ENCODE results near the gene PRMT3.
"Not testable (repeated sequence)": the region's sequence is repeated elsewhere in the genome, so short reads cannot be mapped to it uniquely, and the experiment has no call there.

PRMT3 gene

DNA sequence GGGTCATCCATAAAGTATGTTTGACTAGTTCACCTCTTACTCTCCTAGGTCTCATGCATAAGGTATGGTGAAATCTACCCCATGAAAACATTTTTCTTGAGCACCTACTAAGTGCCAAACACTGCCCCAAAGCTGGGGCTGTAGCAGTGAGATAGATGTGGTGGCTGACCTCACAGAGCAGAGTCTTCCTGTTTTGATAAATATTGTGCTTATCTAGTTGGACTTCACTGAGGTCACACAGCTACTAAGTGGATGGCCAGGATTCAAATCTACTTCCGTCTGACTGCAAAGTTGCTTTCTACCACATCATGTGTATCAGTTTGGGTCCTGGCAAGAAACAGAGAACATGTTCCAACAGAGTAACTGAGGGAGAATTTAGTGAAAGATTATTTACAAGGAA lies 30.4 kb upstream of the PRMT3 start:
- TF ChIP-seq, protein P1, sequence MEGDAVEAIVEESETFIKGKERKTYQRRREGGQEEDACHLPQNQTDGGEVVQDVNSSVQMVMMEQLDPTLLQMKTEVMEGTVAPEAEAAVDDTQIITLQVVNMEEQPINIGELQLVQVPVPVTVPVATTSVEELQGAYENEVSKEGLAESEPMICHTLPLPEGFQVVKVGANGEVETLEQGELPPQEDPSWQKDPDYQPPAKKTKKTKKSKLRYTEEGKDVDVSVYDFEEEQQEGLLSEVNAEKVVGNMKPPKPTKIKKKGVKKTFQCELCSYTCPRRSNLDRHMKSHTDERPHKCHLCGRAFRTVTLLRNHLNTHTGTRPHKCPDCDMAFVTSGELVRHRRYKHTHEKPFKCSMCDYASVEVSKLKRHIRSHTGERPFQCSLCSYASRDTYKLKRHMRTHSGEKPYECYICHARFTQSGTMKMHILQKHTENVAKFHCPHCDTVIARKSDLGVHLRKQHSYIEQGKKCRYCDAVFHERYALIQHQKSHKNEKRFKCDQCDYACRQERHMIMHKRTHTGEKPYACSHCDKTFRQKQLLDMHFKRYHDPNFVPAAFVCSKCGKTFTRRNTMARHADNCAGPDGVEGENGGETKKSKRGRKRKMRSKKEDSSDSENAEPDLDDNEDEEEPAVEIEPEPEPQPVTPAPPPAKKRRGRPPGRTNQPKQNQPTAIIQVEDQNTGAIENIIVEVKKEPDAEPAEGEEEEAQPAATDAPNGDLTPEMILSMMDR (IDR thresholded peaks at IDR 0.05; ENCODE audit: low read depth, low read length, missing control alignments): no peak
- no peak overlapping the region for H3K4me3 ChIP-seq (ENCODE audit: low read depth, low read length)
- no peak for DNase-seq (ENCODE audit: low read depth)

DNA sequence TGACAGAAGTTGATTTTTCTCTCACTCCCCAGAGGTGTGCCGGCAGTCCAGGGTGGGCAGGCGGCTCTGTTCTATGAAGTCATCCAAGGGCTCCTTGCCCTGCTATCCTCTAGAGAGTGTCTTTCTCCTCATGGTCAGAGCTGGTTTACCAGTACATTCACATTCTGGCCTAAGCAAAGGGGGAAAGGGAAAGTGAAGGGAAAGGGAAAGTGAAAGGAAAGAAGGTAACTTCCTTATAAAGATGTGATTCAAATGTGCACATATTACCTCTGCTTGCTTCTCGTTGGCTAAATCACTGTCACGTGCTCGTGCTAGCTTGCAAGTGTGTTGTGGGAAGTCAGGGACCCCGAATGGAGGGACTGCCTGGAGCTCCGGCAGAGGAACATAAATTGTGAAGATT lies 26.9 kb upstream of the PRMT3 start:
- DNase-seq (ENCODE audit: low read depth): no peak
- TF ChIP-seq, protein P1 (IDR thresholded peaks at IDR 0.05; ENCODE audit: low read depth, low read length, missing control alignments): no peak
- no peak overlapping the region for H3K4me3 ChIP-seq (ENCODE audit: low read depth, low read length)

DNA sequence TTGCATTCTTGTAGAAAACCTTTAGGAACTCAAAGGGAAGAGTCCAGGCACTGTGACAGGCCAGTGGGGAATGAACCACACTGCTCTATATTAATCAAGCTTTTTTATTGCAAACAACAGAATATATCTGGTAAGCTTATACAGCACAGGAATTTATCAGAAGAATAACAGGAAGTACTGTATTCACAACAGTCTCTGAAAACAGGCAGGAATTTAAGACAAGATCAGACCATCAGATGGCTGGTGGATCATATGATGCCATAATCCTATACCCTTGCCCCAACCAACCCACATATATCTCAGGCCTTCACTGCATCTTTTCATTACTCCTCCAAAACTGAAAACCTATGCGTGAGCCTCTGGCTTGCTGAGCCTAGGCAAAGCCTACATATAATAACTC lies 25.0 kb upstream of the PRMT3 start:
- no peak for DNase-seq (ENCODE audit: low read depth)
- TF ChIP-seq, protein P1 (IDR thresholded peaks at IDR 0.05; ENCODE audit: low read depth, low read length, missing control alignments): no peak
- H3K4me3 ChIP-seq (ENCODE audit: low read depth, low read length): no peak overlapping the region

DNA sequence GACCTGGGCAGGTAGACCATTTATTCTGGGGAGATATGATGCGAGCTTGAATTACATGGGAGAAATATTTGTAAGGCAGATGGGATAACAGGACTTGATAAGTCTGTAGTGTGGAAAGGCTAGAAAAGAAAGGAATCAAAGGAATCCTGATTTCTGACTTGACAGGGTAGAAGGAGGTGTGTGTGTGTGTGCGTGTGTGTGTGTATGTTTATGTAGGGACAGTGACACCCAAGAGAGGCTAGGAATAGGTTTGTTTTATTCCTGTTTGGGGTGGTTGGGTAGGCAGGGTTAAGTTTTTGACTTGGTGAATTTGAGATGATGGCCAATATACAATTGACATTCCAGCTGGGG lies 24.4 kb upstream of the PRMT3 start:
- no peak for DNase-seq (ENCODE audit: low read depth)
- H3K4me3 ChIP-seq (ENCODE audit: low read depth, low read length): peak overlapping the region; percentile 75
- TF ChIP-seq, protein P1 (IDR thresholded peaks at IDR 0.05; ENCODE audit: low read depth, low read length, missing control alignments): no peak

DNA sequence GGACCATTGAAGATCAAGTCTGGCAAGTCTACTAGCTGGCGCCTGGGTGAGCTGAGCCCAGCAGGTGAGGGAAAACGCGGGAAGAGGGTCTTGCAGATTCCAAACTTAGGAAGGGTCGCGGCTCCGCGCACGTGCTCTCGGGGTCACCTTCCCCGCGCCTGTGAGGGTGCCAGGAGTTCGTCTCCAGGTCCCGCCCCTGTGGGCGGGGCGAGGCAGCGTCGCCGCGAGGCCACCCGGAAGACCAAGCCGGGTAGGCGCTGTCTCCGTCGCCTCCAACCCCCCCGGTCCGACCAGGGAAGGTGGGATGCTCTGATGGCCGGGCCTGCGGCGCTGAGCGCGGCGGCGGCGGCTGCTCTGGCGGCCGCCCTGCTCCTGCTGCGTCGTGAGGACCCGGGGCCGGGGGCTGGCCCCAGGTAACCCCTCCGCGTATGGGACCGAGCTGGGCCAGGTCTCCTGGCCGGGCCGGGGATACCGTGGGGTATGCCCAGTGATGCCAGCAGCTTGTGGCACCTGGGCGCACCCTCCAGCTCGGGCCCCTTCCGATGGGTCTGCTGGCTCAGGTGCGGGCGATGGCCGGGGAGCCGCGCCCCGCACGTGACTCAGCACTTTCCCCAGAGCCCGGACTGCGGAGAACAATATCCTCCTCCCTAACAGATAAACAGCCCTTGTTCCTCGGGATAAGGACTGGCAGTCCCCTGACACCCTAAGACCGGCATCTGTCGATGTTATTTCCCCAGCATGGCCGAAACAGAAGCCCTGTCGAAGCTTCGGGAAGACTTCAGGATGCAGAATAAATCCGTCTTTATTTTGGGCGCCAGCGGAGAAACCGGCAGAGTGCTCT lies 23.8 kb upstream of the PRMT3 start, which contains the start of gene HTATIP2:
Gene HTATIP2, plus strand, starts transcription at position 215 of the 841 bp plus-strand sequence. Its CDS starts 524 bp downstream, at position 739.
- no peak for DNase-seq (ENCODE audit: low read depth)
- H3K4me3 ChIP-seq (ENCODE audit: low read depth, low read length): peak within 1 kb of the TSS; percentile 75
- TF ChIP-seq, protein P1 (IDR thresholded peaks at IDR 0.05; ENCODE audit: low read depth, low read length, missing control alignments): no peak

DNA sequence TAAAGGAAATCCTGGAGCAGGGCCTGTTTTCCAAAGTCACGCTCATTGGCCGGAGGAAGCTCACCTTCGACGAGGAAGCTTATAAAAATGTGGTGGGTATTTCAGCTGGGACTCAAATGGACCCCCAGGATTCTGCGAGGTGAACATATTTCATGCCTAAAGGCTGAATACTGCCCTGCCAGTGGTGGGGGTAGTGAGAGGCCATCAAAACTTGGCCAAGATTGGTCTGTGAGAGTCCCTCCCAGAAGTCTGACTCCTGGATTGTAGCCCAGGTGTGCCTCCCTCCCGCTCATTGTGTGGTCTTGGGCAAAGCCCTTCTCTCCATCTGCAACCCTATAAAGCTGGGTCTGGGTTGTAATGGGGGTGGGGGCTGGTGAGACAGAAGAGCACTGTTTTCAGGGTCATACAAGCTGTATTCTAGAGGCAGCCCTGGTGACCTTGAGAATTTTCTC lies 23.1 kb upstream of the PRMT3 start:
- TF ChIP-seq, protein P1 (IDR thresholded peaks at IDR 0.05; ENCODE audit: low read depth, low read length, missing control alignments): no peak
- no peak for DNase-seq (ENCODE audit: low read depth)
- peak overlapping the region; percentile 75 for H3K4me3 ChIP-seq (ENCODE audit: low read depth, low read length)

DNA sequence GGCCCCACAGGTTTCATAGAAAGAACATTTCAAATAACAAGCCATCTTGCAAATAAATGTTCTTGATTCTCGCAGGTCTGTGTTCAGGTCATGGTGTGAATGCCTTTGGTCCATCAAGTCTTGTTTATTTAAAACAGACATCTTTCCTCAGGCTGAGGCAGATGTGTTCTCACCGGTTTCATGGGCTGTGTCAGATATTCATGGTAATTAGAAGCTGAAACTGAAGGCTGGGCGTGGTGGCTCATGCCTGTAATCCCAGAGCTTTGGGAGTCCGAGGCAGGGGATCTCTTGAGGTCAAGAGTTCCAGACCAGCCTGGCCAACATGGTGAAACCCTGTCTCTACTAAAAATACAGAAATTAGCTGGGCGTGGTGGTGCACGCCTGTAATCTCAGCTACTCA lies 22.1 kb upstream of the PRMT3 start:
- not testable (repeated sequence) for DNase-seq (ENCODE audit: low read depth); H3K4me3 ChIP-seq (ENCODE audit: low read depth, low read length)

Data from GM12864 (cell line).